ENCODE measurements around the gene RGL2.

Gene RGL2

GRCh38 chr6:33259032-33259431 lies 39.7 kb downstream of the RGL2 start:
- no peak overlapping the region for H3K4me3 ChIP-seq (replicated peaks; ENCODE audit: low read depth, low read length)
- DNase-seq (ENCODE audit: extremely low read depth, low read depth) = no peak
- TF ChIP-seq, protein P1, sequence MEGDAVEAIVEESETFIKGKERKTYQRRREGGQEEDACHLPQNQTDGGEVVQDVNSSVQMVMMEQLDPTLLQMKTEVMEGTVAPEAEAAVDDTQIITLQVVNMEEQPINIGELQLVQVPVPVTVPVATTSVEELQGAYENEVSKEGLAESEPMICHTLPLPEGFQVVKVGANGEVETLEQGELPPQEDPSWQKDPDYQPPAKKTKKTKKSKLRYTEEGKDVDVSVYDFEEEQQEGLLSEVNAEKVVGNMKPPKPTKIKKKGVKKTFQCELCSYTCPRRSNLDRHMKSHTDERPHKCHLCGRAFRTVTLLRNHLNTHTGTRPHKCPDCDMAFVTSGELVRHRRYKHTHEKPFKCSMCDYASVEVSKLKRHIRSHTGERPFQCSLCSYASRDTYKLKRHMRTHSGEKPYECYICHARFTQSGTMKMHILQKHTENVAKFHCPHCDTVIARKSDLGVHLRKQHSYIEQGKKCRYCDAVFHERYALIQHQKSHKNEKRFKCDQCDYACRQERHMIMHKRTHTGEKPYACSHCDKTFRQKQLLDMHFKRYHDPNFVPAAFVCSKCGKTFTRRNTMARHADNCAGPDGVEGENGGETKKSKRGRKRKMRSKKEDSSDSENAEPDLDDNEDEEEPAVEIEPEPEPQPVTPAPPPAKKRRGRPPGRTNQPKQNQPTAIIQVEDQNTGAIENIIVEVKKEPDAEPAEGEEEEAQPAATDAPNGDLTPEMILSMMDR (IDR thresholded peaks at IDR 0.05; ENCODE audit: low read depth, low read length, missing control alignments) = no peak

DNA sequence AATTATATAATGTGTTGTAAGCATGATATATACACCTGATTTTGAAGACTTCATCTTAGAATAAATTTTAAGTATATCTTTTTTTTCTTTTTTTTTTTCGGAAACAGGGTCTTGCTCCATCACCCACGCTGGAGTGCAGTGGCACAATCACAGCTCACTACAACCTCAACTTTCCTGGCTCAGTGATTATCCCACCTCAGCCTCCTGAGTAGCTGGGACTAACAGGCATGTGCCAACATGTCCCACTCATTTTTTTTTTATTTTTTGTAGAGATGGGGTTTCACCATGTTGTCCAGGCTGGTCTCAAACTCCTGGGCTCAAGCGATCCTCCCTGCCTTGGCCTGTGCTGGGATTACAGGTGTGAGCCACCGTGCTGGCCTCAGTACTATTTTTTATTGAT lies 44.2 kb downstream of the RGL2 start:
- TF ChIP-seq, protein P1 (IDR thresholded peaks at IDR 0.05; ENCODE audit: low read depth, low read length, missing control alignments) = no peak
- DNase-seq (ENCODE audit: extremely low read depth, low read depth) = no peak
- H3K4me3 ChIP-seq (replicated peaks; ENCODE audit: low read depth, low read length) = no peak overlapping the region

DNA sequence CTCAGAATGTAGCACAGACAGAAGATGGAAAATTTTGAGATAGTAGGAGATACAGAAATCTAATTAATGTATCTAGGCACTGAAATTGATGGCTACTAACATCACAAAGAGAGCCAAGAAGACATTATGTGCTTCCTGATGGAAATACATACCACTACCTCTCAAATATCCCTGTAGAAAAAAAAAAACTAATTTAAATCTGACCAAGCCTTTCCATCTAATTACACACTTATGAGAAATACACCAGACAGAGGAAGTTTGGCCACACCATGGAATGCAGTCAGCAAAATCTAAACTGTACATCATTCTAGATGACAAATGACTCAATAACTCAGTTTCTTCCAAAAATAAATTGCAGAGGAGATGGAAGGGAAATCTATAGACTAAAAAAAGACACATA lies 46.0 kb downstream of the RGL2 start:
- TF ChIP-seq, protein P1 (IDR thresholded peaks at IDR 0.05; ENCODE audit: low read depth, low read length, missing control alignments) = no peak
- DNase-seq (ENCODE audit: extremely low read depth, low read depth) = no peak
- no peak overlapping the region for H3K4me3 ChIP-seq (replicated peaks; ENCODE audit: low read depth, low read length)

GRCh38 chr6:33251395-33252012 lies 47.2 kb downstream of the RGL2 start:
- no peak for DNase-seq (ENCODE audit: extremely low read depth, low read depth)
- TF ChIP-seq, protein P1 (IDR thresholded peaks at IDR 0.05; ENCODE audit: low read depth, low read length, missing control alignments) = no peak
- no peak overlapping the region for H3K4me3 ChIP-seq (replicated peaks; ENCODE audit: low read depth, low read length)

- TF ChIP-seq, protein P1 (IDR thresholded peaks at IDR 0.05; ENCODE audit: low read depth, low read length, missing control alignments) = no peak
- H3K4me3 ChIP-seq (replicated peaks; ENCODE audit: low read depth, low read length) = peak overlapping the region; percentile 59; the same call in 1 of the 2 replicates
These were observed 48.0 kb downstream of the RGL2 start for GRCh38 chr6:33250731-33251130.

DNA sequence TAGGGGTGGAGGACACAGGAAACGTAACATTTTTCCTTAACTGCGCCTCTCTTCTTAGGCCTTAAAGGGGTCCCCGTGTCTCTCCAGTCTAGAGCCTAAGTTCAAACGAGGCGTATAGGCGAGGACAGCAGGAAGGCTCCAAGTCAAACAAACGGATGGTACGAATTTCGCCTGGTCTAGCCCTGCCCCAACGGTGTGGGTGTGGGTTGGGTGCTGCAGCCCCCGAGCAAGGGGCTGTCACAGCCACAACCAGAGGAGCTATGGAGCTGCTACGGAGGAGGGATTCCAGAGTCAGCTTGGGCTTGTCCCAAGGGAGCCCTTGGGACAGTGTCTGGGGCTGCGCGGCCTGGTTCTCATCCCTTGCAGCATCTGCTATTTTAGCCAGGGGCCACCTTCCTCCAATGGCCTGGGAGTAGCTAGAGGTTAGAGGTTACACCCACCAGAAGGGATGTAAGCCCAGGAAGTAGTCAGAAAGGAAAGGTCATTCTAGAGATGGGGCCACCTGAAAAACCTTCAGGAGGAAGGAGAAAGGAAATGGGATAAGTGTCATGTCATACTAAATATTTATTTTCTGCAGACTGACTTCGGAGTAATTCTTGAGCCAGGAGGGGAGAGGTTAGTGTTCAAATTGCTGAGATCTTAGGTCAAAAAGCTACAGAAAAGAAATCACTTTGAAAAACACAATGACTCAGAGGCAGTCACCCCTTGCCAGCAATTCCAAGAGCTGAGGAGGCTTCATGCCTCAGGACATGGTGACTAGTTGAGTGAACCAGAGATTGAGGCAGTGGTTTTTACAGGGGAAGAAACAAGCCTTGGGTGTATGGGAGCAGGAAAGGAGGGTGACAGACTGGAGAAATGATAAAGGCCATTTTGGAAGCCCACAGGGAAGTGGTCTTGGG lies 48.8 kb downstream of the RGL2 start:
- DNase-seq (ENCODE audit: extremely low read depth, low read depth) = no peak
- peak overlapping the region; percentile 59 for H3K4me3 ChIP-seq (replicated peaks; ENCODE audit: low read depth, low read length)
- TF ChIP-seq, protein P1 (IDR thresholded peaks at IDR 0.05; ENCODE audit: low read depth, low read length, missing control alignments) = no peak

More at GRCh38 chr6:33250731-33251130, 48.0 kb downstream of the RGL2 start:
- no peak for DNase-seq (ENCODE audit: extremely low read depth, low read depth)

All from HFF-Myc (cell line).